Cardiac septum (tissue), 1 donor: Measurements from ENCODE around the gene BTBD10. TPM values are rescaled to one million over a fixed set of nuclear protein-coding genes. Genes with fewer than 3 reads are reported as not detected.

ENCODE experiments used
- DNase-seq: peaks from one replicate; pipeline ENCODE4 v3.0.0-alpha.2; 2020; ENCODE audit warnings: low spot score
- intact Hi-C: fragments of 100-400 bp; cut with DNase I; formaldehyde crosslinking; loops from one replicate; pipeline ENCODE4 v1.14.0; 2022
- total RNA-seq: library from RNA; stranded (reverse); fragmentation: NEBNext Ultra II Directional; extraction: Animal tissue kit (Norgen Biotek cat#: 25700); gene quantifications from one replicate; pipeline ENCODE4 v1.2.1, GENCODE V29; 2021
- donor health status: DM: no; HTN: no; CAD: no.

Gene BTBD10
- total RNA-seq, 1 donor from 2014 or later = 31.3 TPM

GRCh38 chr11:13346470-13346869 is 116.6 kb downstream of the BTBD10 start:
- DNase-seq = no peak
- intact Hi-C loops = loop anchor here (10.0 kb wide), 1 partner anchor 382 kb away; no protein-coding TSS in a partner anchor

GRCh38 chr11:13344818-13345217 is 118.2 kb downstream of the BTBD10 start:
- DNase-seq = no peak
- intact Hi-C loops = loop anchor here (2.0 to 10.0 kb wide), 2 partner anchors 134 to 380 kb away; no protein-coding TSS in a partner anchor

- intact Hi-C loops = loop anchor here (2.0 to 10.0 kb wide), 2 partner anchors 133 to 379 kb away; no protein-coding TSS in a partner anchor
- DNase-seq = no peak
Observed at GRCh38 chr11:13343931-13344717, 118.9 kb downstream of the BTBD10 start.

- intact Hi-C loops = loop anchor here (10.0 kb wide), 1 partner anchor 378 kb away; no protein-coding TSS in a partner anchor
- no peak for DNase-seq
Observed at GRCh38 chr11:13343067-13343466, 120.0 kb downstream of the BTBD10 start.

- intact Hi-C loops = loop anchor here (10.0 kb wide), 1 partner anchor 376 kb away; no protein-coding TSS in a partner anchor
- no peak for DNase-seq
Observed at GRCh38 chr11:13341026-13341425, 122.0 kb downstream of the BTBD10 start.

GRCh38 chr11:13339195-13340153 is 123.5 kb downstream of the BTBD10 start:
- intact Hi-C loops = loop anchor here (2.0 to 10.0 kb wide), 4 partner anchors 37 to 375 kb away; partner anchors contain the start of gene BTBD10
- no peak for DNase-seq

GRCh38 chr11:13338427-13339069 is 124.5 kb downstream of the BTBD10 start:
- DNase-seq = no peak
- intact Hi-C loops = loop anchor here (2.0 to 5.0 kb wide), 3 partner anchors 36 to 130 kb away; partner anchors contain the start of gene BTBD10

GRCh38 chr11:13338019-13338426 is 125.0 kb downstream of the BTBD10 start:
- no peak for DNase-seq
- intact Hi-C loops = loop anchor here (2.0 to 5.0 kb wide), 3 partner anchors 36 to 129 kb away; partner anchors contain the start of gene BTBD10

Other genes starting within 250 kb of the BTBD10 start
- 11.6 TPM for gene BMAL1, start 185.4 kb downstream of the BTBD10 start, total RNA-seq
- gene PTH, start 32.8 kb upstream of the BTBD10 start, total RNA-seq = not detected
- 40.9 TPM for gene FAR1, start 205.4 kb upstream of the BTBD10 start, total RNA-seq